HS-27A (cell line): Measurements from ENCODE around the gene PCLO.
"Not testable (repeated sequence)": the region's sequence is repeated elsewhere in the genome, so short reads cannot be mapped to it uniquely, and the experiment has no call there.

Experiments used
- DNase-seq: peaks from one replicate; pipeline ENCODE4 v3.0.0-alpha.2; 2012; ENCODE audit warnings: low read depth, missing footprints

PCLO gene

DNA sequence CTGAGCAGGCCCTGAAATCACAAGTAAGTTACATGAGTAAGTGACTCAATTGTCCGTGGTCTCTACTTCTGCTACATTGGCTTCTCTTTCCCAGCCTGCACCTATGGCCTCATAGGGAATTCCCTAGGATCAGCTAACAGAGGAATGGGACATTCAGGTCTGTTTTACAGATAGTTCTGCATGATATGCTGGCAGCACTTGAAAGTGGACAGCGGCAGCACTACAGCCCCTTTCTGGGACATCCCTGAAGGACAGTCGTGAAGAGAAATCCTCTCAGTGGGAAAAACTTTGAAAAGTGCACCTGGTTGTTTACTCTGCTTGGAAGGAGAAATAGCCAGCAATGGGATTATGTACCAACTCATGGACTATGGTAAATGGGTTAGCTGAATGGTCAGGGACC lies 426.1 kb downstream of the PCLO start:
- DNase-seq: no peak

DNA sequence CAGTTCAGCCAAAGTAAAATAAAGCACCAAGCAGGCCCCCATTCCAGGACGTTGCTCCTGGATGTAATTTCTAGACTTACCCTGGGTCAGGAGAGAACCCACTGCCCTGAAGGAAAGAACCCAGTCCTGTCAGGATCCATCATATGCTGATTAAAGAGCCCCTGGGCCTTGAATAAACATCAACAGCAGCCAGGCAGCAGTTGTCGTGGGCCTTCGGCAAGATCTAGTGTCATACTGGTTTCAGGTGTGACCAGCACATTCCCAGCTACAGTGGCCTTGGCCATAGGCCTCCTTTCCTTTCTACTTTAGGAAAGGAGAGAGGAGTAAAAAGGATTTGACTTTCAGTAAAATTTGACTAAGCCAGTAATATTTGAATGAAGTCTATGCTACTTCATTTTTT lies 430.0 kb downstream of the PCLO start:
- no peak for DNase-seq

- DNase-seq: no peak
These were observed 433.3 kb downstream of the PCLO start for GRCh38 chr7:82729172-82730030.

- no peak for DNase-seq
These were observed 436.5 kb downstream of the PCLO start for GRCh38 chr7:82726038-82726800.

GRCh38 chr7:82723411-82723810 lies 439.3 kb downstream of the PCLO start:
- no peak for DNase-seq

- DNase-seq: no peak
These were observed 439.7 kb downstream of the PCLO start for GRCh38 chr7:82722946-82723345.

GRCh38 chr7:82715344-82715743 lies 447.3 kb downstream of the PCLO start:
- no peak for DNase-seq

DNA sequence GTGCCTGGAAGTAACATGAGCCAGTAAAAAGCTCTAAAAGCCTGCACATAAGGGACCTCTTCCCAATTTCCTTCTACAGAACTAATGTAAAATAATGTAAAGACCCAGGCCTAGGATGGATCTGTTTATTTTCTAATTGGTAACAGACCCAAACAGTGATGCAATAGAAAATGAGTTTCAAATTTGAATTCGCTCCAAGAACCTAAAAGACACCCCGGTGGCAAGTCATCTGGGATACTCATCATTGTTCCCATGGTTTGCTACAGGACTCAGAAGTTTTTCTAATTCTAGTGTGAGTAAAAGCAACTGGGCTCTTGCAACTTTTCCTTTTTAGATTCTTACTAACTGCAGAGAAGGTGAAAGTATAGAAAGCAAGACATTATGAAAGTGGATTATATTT lies 447.8 kb downstream of the PCLO start:
- DNase-seq: no peak

DNA sequence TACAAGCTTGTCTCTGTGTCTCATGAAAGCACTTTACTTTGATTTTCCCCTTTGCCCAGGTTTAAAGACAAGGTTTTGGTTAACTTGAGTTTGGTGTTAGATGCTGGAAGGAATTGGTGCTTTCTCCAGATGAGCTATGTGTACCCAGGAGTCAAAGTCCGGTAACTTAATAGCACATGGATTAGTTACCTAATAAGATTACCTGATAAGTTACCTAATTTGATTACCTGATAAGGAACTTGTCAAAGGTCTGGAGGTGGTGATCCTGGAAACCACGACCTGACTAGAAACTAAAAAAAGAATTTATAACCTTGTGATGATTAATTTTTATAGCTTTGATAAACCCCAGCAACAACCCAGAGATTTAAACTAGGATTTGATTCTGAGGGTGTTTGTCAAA lies 449.2 kb downstream of the PCLO start:
- DNase-seq: no peak

DNA sequence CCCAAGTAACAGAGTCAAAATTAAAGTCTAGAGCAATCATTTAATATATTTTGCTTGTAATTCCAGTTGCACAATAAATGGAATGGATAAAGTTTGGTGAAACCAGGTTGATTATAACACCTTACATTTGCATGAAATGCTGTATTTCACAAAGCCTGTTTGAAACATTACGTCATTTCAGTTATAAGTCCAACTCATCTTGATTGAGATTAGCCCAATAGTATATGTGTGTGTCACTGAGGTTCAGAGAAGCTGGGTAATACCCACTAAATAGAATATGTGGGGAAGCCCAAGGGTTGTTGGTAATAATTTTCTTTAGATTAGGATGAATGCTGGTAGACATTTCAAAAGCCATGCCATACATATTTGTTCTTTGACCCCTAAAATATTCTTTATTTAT lies 456.3 kb downstream of the PCLO start:
- DNase-seq: not testable (repeated sequence)

DNA sequence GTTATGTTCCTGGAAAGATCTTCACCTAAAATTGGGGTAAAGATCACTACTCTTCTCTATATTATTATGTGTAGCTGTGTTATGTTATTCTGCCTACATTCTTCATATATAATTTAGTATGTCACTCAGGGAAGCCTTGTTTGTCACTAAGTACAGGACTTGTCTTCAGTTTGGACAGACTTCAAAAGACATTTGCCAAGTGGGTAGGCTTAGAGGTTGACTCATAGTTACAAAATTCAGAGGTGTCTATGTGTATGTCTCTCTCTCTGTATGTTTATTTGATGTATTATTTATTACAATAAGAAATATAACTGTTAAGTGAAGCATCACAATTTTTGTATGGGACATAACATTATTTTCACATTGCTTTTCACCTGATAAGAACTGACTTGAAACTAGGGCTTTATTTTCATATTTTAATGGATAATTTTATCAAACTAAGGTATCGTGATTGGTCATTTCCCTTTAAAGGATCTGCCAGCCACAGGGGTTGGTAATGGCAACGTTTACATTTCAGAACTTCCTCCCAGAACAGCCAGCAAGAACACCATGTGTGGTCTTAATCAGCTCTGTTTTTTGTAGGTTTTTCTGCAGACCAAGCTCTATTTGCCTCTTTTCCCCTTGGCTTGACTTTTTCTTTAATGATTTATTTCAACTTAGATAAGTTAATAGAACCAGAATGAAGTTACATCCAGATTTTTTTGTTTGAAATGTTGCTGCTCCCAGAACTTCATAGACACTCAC lies 457.0 kb downstream of the PCLO start:
- no peak for DNase-seq

GRCh38 chr7:82704121-82704520 lies 458.6 kb downstream of the PCLO start:
- no peak for DNase-seq
